ENCODE results near the gene LAMC1.

GRCh38 chr1:183106746-183107145, 83.5 kb downstream of the LAMC1 start:
- TF ChIP-seq CTCF (IDR thresholded peaks at IDR 0.05) (no peak), POLR2A (IDR thresholded peaks at IDR 0.05) (no peak), EP300 (IDR thresholded peaks at IDR 0.05) (no peak)

Data from tibial nerve (tissue), 4 donors.